HG03095 (cell line): ENCODE results near the gene TBCB.
A peak's percentile ranks its signal among the peaks of the same experiment; 100 is the strongest.
"Not testable (repeated sequence)": the region's sequence is repeated elsewhere in the genome, so short reads cannot be mapped to it uniquely, and the experiment has no call there.

ENCODE experiments used
- ATAC-seq: cut with Tn5 transposase; IDR thresholded peaks from one replicate; pipeline ENCODE4 v1.9.1; 2021; ENCODE audit warnings: moderate library complexity; ENCODE audit not compliant: unreplicated experiment

The TBCB gene

DNA sequence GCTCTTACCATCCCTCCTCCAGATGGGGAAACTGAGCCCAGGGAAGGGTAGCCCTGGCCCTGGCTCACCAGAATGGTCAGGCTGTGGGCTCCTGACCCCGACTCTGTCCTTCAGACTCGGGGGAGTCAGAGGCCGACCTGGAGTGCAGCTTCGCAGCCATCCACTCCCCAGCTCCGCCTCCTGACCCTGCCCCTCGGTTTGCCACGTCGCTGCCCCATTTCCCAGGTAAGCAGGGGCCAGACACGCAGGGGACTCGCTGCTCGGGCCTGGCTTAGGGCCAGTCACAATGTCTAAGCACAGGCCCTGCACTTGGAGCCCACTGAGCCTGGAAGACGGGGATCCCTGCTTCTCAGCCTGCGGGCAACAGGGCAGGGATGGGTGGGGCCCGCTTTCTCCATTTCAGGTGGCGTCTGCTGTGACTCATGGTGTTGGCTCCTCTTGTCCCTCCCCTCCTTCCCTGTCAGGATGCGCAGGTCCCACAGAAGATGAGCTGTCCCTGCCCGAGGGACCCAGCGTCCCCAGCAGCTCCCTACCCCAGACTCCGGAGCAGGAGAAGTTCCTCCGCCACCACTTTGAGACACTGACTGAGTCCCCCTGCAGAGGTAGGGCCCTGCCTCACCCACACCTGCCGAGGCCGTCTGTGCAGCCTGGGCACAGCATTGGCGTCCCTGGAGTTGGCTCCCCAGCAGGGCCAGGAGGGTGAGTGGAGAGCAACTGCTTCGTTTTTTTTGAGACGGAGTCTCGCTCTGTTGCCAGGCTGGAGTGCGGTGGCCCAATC lies 13.5 kb upstream of the TBCB start:
- no peak for ATAC-seq

- no peak for ATAC-seq
These were observed 12.1 kb upstream of the TBCB start for GRCh38 chr19:36103040-36103626.

DNA sequence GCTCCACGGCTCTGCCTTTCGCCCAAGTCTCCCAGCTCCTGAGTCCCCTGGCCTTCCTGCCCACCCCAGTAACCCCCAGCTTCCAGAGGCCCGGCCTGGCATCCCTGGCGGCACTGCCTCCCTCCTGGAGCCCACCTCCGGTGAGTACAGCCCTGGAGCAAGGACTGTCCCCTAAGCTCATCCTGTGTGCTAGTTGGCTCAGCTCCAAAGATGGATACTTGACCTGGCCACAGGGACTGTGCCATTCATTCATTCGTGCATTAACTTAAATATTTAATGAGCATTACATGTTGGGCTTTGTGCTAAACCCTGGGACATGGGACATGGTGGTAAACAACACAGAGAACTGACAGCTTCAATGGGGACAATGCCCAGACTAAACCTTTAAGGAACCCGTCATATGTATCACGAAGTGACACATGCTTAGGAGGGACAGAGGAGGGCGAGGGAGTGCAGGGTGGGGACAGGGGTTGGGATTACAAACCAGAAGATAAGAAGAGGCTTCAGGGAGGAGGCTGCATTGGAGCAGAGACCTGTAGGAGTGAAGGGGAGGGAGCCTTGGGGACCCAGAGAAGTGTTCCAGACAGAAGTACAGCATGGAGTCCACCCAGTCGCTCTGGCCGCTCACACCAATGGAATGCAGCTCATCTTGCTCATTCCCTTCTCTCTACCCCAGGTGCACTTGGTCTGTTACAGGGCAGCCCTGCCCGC lies 11.3 kb upstream of the TBCB start:
- no peak for ATAC-seq

- ATAC-seq, result no peak
These were observed 8.8 kb upstream of the TBCB start for GRCh38 chr19:36106441-36106840.

GRCh38 chr19:36106991-36107390 lies 8.3 kb upstream of the TBCB start:
- no peak for ATAC-seq

DNA sequence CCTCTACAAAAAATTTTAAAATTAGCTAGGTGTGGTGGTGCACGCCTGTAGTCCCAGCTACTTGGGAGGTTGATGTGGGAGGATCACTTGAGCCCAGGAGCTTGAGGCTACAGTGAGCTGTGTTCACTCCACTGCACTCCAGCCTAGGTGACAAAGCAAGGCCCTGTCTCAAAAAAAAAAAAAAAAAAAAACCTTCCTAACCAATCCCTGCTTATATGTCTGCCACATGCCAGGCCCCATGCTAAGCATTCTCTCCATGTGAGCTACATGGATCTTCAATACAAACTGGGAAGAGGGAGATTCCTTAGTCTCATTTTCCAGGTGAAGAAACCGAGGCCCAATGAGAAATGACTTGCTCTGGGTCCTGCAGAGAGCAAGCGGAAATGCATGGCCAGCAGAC lies 6.6 kb upstream of the TBCB start:
- no peak for ATAC-seq

- no peak for ATAC-seq
These were observed 4.6 kb upstream of the TBCB start, which contains the start of gene OVOL3 for GRCh38 chr19:36110487-36111199. OVOL3 (plus strand) TSS chr19:36111143; CDS start chr19:36111203, 60 bp downstream.

DNA sequence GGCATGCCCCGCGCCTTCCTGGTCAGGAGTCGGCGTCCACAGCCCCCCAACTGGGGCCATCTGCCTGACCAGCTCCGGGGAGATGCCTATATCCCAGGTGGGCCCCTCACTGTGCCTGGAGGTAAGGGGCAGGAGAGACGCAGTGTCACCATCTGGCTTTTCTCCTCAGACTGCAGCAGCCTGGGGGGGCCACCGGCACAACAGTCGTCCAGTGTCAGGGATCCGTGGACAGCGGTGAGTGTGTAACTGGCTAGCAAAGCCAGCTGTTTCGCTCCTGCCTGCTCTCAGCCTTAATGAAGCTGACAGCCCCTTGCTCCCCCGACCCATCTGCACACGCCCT lies 4.1 kb upstream of the TBCB start:
- ATAC-seq, result no peak

DNA sequence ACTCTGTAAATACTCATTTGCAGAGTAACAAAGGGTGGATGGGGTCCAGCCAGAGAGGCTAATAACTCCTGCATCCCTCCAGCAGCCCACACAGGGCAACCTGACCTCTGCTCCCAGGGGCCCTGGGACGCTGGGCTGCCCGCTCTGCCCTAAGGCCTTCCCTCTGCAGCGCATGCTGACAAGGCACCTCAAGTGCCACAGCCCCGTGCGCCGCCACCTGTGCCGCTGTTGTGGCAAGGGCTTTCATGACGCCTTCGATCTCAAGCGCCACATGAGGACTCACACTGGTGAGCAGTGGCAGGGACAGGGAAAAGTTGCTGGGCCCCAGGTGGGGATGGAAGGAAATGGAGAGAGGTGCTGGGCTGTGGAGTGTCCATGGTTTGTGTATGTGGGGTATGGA lies 2.6 kb upstream of the TBCB start:
- ATAC-seq, result no peak

DNA sequence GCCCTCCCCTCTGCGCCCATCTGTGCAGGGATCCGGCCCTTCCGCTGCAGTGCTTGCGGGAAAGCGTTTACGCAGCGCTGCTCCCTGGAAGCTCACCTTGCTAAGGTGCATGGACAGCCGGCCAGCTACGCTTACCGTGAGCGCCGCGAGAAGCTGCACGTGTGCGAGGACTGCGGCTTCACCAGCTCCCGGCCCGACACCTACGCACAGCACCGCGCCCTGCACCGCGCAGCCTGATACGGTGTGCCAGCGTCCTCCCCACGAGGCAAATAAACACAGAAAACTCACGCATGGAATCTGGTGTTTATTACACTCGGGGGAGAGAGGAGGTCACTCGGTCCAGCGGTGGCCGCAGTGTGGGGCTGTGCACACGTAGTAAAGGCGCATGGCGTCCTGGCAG lies 1.8 kb upstream of the TBCB start:
- ATAC-seq, result no peak

- no peak for ATAC-seq
These were observed 1.2 kb upstream of the TBCB start for GRCh38 chr19:36113894-36114720.

- peak; percentile 68 for ATAC-seq
These were observed 381 bp upstream of the TBCB start, which contains the start of gene POLR2I for GRCh38 chr19:36114721-36115452. POLR2I (minus strand) TSS chr19:36114875; CDS start chr19:36114856, 19 bp downstream.

GRCh38 chr19:36116344-36116637 lies 1.0 kb downstream of the TBCB start:
- no peak for ATAC-seq

DNA sequence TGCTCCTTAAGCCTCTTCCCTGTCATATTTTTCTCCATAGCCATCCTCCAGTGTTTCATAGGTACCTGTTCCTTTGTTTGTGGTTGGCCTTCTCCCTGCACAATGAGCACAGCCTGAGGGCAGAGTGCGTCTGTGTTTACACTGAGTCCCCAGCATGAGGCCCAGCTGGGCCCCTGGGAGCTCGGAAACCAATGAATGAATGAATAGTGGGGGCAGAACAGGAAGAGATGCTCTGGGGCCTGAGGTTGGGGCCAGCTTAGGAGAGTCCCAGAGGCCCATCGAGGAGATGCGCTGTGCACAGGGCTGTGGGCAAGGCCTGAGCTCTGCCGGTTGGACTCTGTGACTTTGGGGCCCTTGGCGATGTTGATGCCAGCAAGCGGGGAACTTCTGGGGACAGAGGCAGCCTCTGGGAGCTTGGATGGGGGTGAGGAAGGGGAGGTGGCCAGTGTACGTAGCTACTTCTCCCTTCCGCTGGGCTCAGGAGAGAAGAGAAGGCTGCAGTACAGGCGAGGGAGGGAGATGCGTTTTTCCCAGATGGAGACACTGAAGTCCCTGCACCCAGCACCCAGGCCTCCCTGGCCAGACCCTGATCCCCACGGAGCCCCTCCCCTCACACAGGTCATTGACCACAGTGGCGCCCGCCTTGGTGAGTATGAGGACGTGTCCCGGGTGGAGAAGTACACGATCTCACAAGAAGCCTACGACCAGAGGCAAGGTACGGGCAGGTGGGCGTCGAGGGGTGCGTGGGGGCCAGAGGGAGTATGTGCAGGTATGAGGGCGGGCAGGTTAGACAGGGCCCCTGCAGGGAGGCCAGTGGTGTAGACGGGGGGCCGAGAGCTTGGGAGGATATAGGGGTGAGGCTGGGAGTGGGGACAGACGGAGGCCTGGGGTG lies 5.1 kb downstream of the TBCB start:
- ATAC-seq, result no peak

DNA sequence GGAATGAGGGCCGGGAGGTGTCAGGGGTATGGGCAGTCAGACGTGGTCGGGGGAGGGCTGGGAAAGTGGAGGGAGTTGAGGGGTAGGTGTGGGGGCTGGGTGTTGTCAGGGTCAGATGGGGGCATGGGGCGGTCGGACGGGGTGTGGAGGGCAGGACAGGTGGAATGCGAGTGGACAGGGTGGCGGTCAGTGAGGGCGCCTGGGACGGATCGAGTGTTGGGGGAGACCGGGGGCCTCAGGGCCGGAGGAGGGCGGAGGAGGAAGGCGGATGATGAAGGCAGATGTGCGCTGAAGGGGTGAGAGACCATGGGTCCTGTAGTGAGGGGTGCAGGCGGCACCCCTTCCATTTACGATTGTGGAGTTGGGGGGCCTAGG lies 5.7 kb downstream of the TBCB start:
- ATAC-seq, result no peak

GRCh38 chr19:36121486-36122124 lies 6.3 kb downstream of the TBCB start:
- no peak for ATAC-seq

GRCh38 chr19:36125557-36125956 lies 10.3 kb downstream of the TBCB start:
- no peak for ATAC-seq

DNA sequence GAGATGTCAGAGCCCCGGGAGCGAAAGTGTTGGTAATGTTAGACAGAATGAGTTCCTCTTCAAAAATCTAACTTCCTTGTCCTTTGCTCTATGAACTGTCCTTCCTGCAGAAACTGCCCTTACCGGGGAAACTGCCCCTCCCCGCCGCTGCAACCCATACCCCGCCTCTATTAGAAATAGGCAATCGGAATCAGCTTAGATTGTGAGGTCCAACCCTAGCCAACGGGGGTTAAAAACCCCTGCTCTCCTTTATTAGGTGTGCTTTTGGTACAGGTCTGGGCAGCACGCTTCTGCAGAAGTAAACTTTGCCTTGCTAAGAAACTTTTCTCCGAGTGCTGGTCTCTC lies 13.1 kb downstream of the TBCB start:
- ATAC-seq, result no peak

DNA sequence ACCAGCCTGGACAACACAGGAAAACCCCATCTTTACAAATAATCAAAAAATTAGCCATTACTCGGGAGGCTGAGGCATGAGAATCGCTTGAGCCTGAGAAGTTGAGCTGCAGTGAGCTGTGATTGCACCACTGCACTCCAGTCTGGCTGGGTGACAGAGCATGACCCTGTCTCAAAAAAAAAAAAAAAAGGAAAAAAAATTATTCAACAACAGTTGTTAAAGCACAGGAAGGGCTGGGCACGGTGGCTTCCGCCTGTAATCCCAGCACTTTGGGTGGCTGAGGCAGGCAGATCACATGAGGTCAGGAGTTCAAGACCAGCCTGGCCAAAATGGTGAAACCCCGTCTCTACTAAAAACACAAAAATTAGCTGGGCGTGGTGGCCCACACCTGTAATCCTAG lies 16.0 kb downstream of the TBCB start:
- ATAC-seq, result not testable (repeated sequence)
